GM12878 (cell line): Measurements from ENCODE around the gene CATSPER1. TPM values are rescaled to one million over a fixed set of nuclear protein-coding genes. Genes with fewer than 3 reads are reported as not detected.

Experiments used
- ATAC-seq: fragments of 200-7000 bp; cut with Tn5 transposase; 3 replicates; pipeline ENCODE4 v1.9.1; 2020; ENCODE audit warnings: mild to moderate bottlenecking, moderate library complexity
- BruUV-seq: library from RNA; stranded (reverse); fragments of 400-500 nt; replicated peaks from 2 replicates; lab custom pipeline; 2021; lab: Mats Ljungman, UMichigan
- CTCF ChIA-PET: fragments of 300-600 bp; sonication (Branson Sonifier 250); formaldehyde crosslinking; extraction: SDS; loops from one replicate; lab custom pipeline; 2021; ENCODE audit warnings: inconsistent platforms; lab: Yijun Ruan, JAX
- POLR2A ChIA-PET: fragments of 350-600 bp; formaldehyde crosslinking; extraction: SDS; loops from one replicate; lab custom pipeline; 2021; ENCODE audit warnings: inconsistent platforms; lab: Charles Lee
- RAD21 ChIA-PET: fragments of 300-600 bp; sonication (Branson Sonifier 250); formaldehyde crosslinking; loops from one replicate; lab custom pipeline; 2023; ENCODE audit warnings: antibody characterized with exemption; ENCODE audit not compliant: unreplicated experiment; lab: Charles Lee
- SMC1A ChIA-PET: fragments of 300-600 bp; sonication (Branson Sonifier 250); formaldehyde crosslinking; loops from one replicate; lab custom pipeline; 2023; ENCODE audit not compliant: unreplicated experiment, uncharacterized antibody; lab: Charles Lee
- DNase-seq: peaks from one replicate; pipeline ENCODE4 v3.0.0-alpha.2; 2011; ENCODE audit warnings: low read depth, low spot score
- FAIRE-seq: peaks from 3 replicates; lab custom pipeline; 2011; peaks lifted over from hg19 to GRCh38; lab: Jason Lieb, UNC
- H2AFZ ChIP-seq: 2 replicates; pipeline ENCODE4 v1.6.0; 2011; ENCODE audit warnings: low read depth, low read length, control low read depth; ENCODE audit not compliant: control insufficient read depth
- H3K27ac ChIP-seq: 2 replicates; pipeline ENCODE4 v1.5.1; 2011; ENCODE audit warnings: control low read depth; ENCODE audit not compliant: control insufficient read depth, insufficient read depth
- H3K27me3 ChIP-seq, 2 experiments: replicated peaks in 1 of 2; 2 replicates each; pipeline versions ENCODE4 v1.6.0 to v1.6.1; 2011; ENCODE audit warnings: low read length in 1 of 2; ENCODE audit not compliant: control insufficient read depth in 2 of 2, insufficient read depth in 2 of 2
- H3K36me3 ChIP-seq, 2 experiments: 2 replicates each; pipeline ENCODE4 v1.5.1; 2011; ENCODE audit warnings: low read length in 1 of 2; ENCODE audit not compliant: control insufficient read depth in 2 of 2, insufficient read depth in 2 of 2
- H3K4me1 ChIP-seq: 2 replicates; pipeline ENCODE4 v1.6.1; 2011; ENCODE audit warnings: mild to moderate bottlenecking, low read length, moderate library complexity, mixed read lengths; ENCODE audit not compliant: control insufficient read depth, insufficient read depth
- H3K4me2 ChIP-seq: 2 replicates; pipeline ENCODE4 v1.6.0; 2011; ENCODE audit warnings: control low read depth; ENCODE audit not compliant: control insufficient read depth, insufficient read depth
- H3K4me3 ChIP-seq: fragments of 200-600 bp; sonication (generic); 2 replicates; pipeline ENCODE4 v1.5.1; 2016
- H3K79me2 ChIP-seq: 2 replicates; pipeline ENCODE4 v1.6.0; 2011; ENCODE audit warnings: low read length; ENCODE audit not compliant: control insufficient read depth, insufficient read depth
- H3K9ac ChIP-seq: 2 replicates; pipeline ENCODE4 v1.8.0; 2011; ENCODE audit warnings: low read length, control low read depth, mixed read lengths; ENCODE audit not compliant: control insufficient read depth, insufficient read depth
- H3K9me3 ChIP-seq: replicated peaks from 3 replicates; pipeline ENCODE4 v1.5.1; 2011; ENCODE audit warnings: mild to moderate bottlenecking, low read length; ENCODE audit not compliant: control insufficient read depth, insufficient read depth
- H4K20me1 ChIP-seq: 2 replicates; pipeline ENCODE4 v1.6.0; 2011; ENCODE audit not compliant: control insufficient read depth, insufficient read depth
- EGR1 ChIP-seq, 2 experiments: IDR thresholded peaks; 1 replicate in 1 of 2; 2 replicates in 1 of 2; pipeline ENCODE4 v1.6.1; 2011 to 2012; ENCODE audit warnings: low read depth in 2 of 2, low read length in 2 of 2, borderline replicate concordance in 1 of 2, mild to moderate bottlenecking in 1 of 2, moderate library complexity in 1 of 2
- GABPA ChIP-seq: IDR thresholded peaks from 2 replicates; pipeline ENCODE4 v1.6.1; 2014; ENCODE audit warnings: antibody characterized with exemption, low read depth, mild to moderate bottlenecking, inconsistent platforms
- HCFC1 ChIP-seq: fragments of 150-350 bp; IDR thresholded peaks from 2 replicates; pipeline ENCODE4 v1.6.1; 2014; ENCODE audit warnings: low read length
- MYC ChIP-seq: IDR thresholded peaks from 2 replicates; pipeline ENCODE4 v1.6.1; 2011; ENCODE audit warnings: mild to moderate bottlenecking, low read length, moderate library complexity, inconsistent platforms; ENCODE audit not compliant: insufficient read depth, insufficient replicate concordance, insufficient read length, severe bottlenecking
- NBN ChIP-seq: fragments of 450-650 bp; IDR thresholded peaks from 2 replicates; pipeline ENCODE4 v1.6.1; 2016
- PKNOX1 ChIP-seq: fragments of 450-650 bp; IDR thresholded peaks from 2 replicates; pipeline ENCODE4 v1.6.1; 2016; ENCODE audit warnings: mild to moderate bottlenecking
- POLR2AphosphoS5 ChIP-seq: IDR thresholded peaks from 2 replicates; pipeline ENCODE4 v1.6.1; 2011; ENCODE audit warnings: mild to moderate bottlenecking, low read length, inconsistent platforms
- REST ChIP-seq: IDR thresholded peaks from 2 replicates; pipeline ENCODE4 v1.6.1; 2012; ENCODE audit warnings: mild to moderate bottlenecking, low read depth, low read length
- TCF7 ChIP-seq: IDR thresholded peaks from 2 replicates; pipeline ENCODE4 v1.6.1; 2014; ENCODE audit warnings: antibody characterized with exemption, borderline replicate concordance
- USF2 ChIP-seq: IDR thresholded peaks from 2 replicates; pipeline ENCODE4 v1.6.1; 2011; ENCODE audit warnings: low read depth, low read length, improper control_type of control experiment, borderline replicate concordance
- YBX1 ChIP-seq: fragments of 450-650 bp; IDR thresholded peaks from 2 replicates; pipeline ENCODE4 v1.6.1; 2016; ENCODE audit warnings: antibody characterized with exemption
- ZNF24 ChIP-seq: fragments of 450-650 bp; IDR thresholded peaks from 2 replicates; pipeline ENCODE4 v1.6.1; 2017; ENCODE audit warnings: antibody characterized with exemption, mild to moderate bottlenecking
- ZNF622 ChIP-seq: fragments of 450-650 bp; IDR thresholded peaks from 2 replicates; pipeline ENCODE4 v1.6.1; 2017; ENCODE audit warnings: mild to moderate bottlenecking, inconsistent platforms
- WGBS: methylation state at CpG from one replicate; pipeline ENCODE4 v1.1.6; 2016; ENCODE audit warnings: low lambda C conversion rate; ENCODE audit not compliant: insufficient replicate concordance, insufficient coverage; ENCODE audit errors: missing lambda C conversion rate; 5-methylcytosine and 5-hydroxymethylcytosine counted together
- in situ Hi-C: fragments of 300-500 bp; cut with MboI; formaldehyde crosslinking; loops from 9 replicates; pipeline ENCODE4 v1.14.3; 2018; ENCODE audit warnings: mixed read lengths
- intact Hi-C: fragments of 100-400 bp; cut with micrococcal nuclease; formaldehyde crosslinking; loops from one replicate; pipeline ENCODE4 v1.14.2; 2022; ENCODE audit not compliant: unreplicated experiment
- polyA plus RNA-seq, 11 experiments: library from polyadenylated mRNA; depleted of rRNA in 4 of 11; unstranded in 6 of 11; stranded (reverse) in 5 of 11; fragments of >200 nt; fragmentation: Nextera tagmentation in 4 of 11; fragmentation: Illumina TruSeq in 1 of 11; extraction: Ambion mirVana in 4 of 11; extraction: Trizol in 1 of 11; gene quantifications; 1 replicate in 1 of 11; 2 replicates in 10 of 11; pipeline versions ENCODE4 v1.2.1 to v1.2.3, GENCODE V29; 2011 to 2016; ENCODE audit warnings: inconsistent platforms in 2 of 11, missing spikeins in 2 of 11, low read depth in 1 of 11
- total RNA-seq, 4 experiments: library from RNA; depleted of rRNA in 3 of 4; stranded (reverse); fragments of >200 nt in 3 of 4; fragmentation: Illumina TruSeq in 1 of 4; extraction: Trizol in 1 of 4; gene quantifications; 2 replicates each; pipeline versions ENCODE4 v1.2.1 to v1.2.3, GENCODE V29; 2013 to 2021

Gene CATSPER1
- total and polyA plus RNA-seq, 10 of the 15 experiments (the other 5 are each of a cell fraction or from before 2014, with no cell fraction given), result 0.02 to 0.05 TPM; not detected in 8

GRCh38 chr11:66062408-66062807 lies 36.1 kb upstream of the CATSPER1 start:
- TF ChIP-seq REST (no peak), USF2 (no peak), ZNF622 (no peak), TCF7 (no peak), GABPA (no peak), POLR2AphosphoS5 (no peak), MYC (no peak), NBN (no peak), PKNOX1 (no peak), YBX1 (no peak), EGR1 (IDR thresholded peaks at IDR 0.05; ENCODE audit: borderline replicate concordance in 1 of 2, low read depth in 2 of 2, low read length in 2 of 2) (no peak), ZNF24 (no peak), HCFC1 (no peak)
- intact Hi-C loops (no loop called here), in situ Hi-C loops (no loop called here)
- H4K20me1 ChIP-seq, result no peaks in the 10 kb centered on the region
- BruUV-seq, result no TSS peak
- H3K9ac ChIP-seq, result no peak overlapping the region
- ChIA-PET POLR2A (interaction anchor here (0.6 to 1.9 kb wide), 6 partner anchors 9 to 91 kb away, joined by 3 to 9 read pairs (median 4); partner anchors contain the start of gene SF3B2), SMC1A (interaction anchor here (0.6 to 1.0 kb wide), 2 partner anchors 73 to 87 kb away, joined by 4 read pairs; no protein-coding TSS in a partner anchor), RAD21 (interaction anchor here (0.6 kb wide), 1 partner anchor 13 kb away, joined by 3 read pairs; no protein-coding TSS in a partner anchor), CTCF (interaction anchor here (1.0 to 8.6 kb wide), 5 partner anchors 9 to 178 kb away, joined by 3 to 94 read pairs (median 5); partner anchors contain the start of gene SF3B2)
- peaks cover 35 to 70% of the 10 kb centered on the region in 2 experiments for H3K36me3 ChIP-seq
- FAIRE-seq, result no peak
- ATAC-seq, result no peak
- 45% methylated on average over 2 of the region's 2 CpGs for WGBS
- DNase-seq, result no peak
- 0 out of 2 replicates have a peak, but pooled peaks cover 3% of the 10 kb centered on the region for H3K4me1 ChIP-seq
- H3K27me3 ChIP-seq, result no peaks in the 10 kb centered on the region
- H3K27ac ChIP-seq, result no peak overlapping the region
- H3K4me3 ChIP-seq, result no peak overlapping the region
- no peak overlapping the region for H3K4me2 ChIP-seq
- peaks cover 4% of the 10 kb centered on the region for H3K79me2 ChIP-seq
- no peak overlapping the region for H2AFZ ChIP-seq
- peaks cover 6% of the 10 kb centered on the region; the same call in 2 of the 3 replicates for H3K9me3 ChIP-seq
